HK-2 (cell line): ENCODE results near the gene SEPTIN5.

Experiments
- DNase-seq: peaks from one replicate; pipeline ENCODE4 v3.0.0-alpha.2; 2018; ENCODE audit not compliant: unreplicated experiment

SEPTIN5 gene

DNA sequence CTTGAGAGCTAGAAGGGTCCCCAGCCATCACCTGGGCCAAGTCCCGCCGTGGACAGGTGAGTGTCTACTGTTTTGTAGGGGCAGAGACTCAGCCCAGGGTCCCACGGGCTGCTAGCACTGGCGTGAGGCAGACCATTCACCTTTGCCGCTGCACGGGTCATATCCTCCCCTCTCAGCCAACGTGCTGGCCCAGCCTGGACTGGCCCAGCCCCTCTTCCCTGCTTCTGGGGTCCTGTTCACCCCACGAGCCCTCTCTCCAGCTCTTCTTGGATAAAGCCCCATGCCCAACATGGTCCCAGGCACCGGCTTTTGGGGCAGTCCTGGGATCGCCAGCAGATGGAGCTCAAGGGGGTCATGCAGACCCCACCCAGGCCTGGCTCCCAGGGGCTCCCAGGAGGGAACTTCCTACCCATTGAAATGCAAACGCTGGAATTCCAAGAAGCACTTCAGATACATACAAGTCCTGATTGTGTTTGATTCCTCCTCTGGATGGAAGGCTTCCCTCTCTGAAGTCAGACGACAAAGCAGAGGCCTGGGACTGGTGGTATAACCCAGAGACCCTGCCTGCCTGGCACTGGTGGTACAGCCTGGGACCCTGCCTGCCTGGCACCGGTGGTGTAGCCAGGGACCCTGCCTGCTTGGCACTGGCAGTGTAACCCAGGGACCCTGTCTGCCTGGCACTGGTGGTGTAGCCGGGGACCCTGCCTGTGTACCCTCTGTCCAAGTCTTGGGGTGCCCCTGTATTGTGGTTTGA is 8.9 kb upstream of the SEPTIN5 start:
- no peak for DNase-seq

DNA sequence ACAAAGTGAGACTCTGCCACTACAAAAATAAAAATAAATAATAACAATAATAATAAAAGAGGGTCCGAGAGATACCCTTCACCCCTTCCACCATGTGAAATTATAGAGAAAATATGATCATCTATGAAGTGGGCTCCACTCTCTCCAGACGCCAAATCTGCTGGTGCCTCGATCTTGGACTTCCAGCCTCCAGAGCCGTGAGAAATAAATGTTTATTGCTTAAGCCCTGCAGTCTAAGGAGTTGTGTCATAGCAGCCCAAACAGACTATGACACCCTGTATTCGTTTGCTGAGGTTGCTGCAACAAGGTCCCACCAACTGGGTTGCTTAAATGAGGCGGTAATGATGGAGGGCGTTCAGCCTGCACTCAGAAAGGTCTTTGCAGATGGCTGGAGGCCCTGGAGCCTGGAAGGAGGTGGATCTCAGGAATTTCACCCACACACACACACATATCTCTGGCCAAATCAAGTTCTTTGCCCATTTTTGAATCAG is 7.6 kb upstream of the SEPTIN5 start:
- DNase-seq: no peak

DNA sequence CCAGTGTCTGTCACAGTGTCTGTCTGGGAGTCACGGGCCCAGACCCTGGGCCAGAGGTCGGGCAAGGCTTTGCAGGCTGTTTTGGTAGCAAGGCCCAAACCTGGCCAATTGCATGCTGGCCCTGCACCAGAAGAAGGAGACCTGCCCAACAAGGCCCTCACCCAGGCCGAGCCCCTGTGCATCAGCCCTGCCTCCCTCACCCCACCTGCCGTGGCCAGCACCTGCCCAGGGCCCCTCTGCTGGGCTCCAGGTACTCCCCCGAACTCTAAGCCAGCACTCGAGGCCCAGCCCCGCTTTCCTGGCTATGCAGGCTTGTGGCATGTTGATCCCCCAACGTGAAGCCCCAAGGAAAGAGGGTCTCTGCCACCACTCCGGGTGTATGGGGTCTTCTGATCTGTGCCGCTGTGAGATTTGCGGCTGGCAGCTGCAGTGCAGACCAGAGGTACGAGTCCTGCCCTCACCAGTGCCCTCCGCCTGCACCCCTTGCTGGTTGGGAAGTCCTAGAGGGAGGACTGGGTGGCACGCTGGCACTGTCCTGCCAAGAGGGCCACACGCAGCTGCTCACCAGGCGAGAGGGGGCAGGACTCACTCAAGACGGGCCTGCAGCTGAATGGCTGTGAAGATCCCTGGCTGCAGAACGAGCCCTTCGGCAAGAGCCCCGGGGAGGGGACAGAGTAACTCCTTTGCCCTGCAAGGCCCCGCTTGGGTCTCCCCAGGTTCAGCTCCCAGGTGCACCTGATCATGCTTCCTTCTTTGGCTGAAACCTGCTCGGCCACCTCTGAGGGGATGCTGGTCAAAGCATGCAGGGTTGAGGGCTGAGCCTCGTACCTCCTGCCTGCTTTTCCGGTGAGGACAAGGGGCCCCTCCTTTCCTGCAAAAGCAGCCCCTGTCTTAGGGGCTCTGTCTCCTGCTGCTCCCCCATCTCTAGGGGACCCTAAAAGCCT is 6.7 kb upstream of the SEPTIN5 start:
- no peak for DNase-seq

DNA sequence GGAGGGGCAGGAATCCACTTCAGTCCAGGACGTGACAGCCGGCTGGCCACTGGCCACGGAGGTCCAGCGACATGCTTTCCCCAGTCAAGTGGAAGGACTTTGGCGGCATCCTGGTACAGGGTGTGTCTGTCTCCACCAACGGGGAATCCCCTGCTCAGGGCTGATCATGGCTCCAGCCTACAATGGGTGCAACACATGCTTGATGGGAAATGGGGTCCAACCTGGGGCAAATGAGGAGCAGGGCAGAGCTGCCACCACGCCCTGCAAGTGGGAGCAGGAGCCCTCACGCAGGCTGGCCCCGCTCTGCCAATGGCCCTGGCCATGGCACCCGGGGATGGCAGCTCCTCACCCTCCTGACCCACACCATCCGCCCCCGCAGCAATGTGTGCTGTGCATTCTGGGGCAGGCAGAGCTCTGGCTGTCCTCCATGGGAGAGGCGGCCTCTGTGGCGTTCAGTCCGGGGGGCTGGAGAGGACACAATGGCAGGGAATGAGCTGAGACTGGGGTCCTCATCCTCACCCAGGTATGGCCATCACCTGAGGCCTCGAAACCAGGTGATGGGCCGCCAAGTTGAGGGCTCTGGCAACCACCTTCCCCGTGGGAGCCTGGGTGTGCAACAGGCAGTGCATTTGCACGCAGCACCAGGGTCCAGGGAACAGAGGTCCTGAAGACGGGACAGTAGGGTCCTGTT is 5.8 kb upstream of the SEPTIN5 start:
- DNase-seq: no peak

DNA sequence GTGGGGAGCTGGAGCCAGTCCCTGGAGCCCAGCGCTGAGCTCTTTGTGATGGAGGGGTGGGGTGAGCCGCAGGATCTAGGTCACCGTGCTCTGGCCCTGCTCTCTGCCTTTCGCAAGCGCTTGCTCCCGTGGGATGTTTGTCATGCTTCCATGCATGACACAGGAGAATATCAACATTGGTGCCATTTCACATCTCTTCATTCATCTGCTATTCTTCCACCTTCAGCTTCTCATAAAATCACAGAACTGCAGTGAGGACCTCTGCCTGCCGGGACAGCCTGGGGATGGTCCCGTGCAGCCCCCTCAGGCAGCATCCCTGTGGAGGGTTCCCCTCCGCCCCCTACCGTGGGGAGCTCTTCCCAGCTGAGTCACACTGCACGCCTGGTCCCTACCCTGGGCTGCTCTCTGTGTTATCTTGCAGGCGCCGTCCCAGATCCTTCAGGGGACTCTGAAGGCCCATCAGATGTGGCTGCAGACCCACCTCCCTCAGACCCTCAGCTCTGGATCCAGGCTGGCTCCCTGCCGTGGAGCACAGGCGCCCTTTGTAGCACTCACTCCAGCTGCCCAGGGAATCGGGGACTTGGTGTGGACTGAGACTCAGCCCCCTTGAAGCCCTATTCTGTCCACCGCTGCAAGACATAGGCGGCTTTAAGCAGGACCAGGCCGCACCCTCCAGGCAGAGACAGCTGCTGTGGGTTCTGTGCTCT is 5.1 kb upstream of the SEPTIN5 start:
- DNase-seq: no peak

DNA sequence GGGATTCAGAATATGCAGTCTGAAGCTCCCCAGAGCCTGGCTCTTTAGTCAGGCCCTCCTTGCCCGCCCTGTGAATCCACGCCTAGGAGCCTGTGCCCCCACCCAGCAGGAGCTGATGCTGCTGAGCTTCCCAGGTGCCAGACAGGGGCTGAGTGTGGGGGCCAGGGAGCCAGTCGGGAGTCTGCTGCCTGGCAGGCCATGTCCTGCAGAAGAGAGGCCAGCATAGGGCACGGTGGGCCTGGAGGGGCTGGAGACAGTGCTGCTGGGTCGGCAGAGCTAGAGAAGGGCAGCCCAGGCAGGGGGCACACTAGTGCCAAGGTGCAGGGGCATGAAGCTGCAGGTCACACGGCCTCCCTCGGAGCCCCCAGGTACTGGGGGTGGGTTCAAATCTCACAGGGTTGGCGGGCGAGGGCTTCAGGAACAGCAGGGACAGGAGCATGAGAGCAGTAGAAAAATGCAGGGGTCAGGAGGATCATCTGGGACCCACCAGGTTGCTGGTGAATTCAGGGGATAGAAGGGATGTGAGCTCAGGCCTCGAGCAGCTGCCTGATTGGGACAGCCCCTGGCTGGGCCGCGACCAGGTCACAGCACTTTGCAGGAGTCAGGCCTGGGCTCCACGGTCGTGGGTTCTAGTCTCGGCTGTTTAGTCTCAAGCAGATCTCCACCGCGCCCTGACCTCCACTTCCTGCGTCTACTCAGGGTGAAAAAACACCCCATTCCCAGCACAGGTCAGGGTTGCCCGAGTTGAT is 4.1 kb upstream of the SEPTIN5 start:
- no peak for DNase-seq

DNA sequence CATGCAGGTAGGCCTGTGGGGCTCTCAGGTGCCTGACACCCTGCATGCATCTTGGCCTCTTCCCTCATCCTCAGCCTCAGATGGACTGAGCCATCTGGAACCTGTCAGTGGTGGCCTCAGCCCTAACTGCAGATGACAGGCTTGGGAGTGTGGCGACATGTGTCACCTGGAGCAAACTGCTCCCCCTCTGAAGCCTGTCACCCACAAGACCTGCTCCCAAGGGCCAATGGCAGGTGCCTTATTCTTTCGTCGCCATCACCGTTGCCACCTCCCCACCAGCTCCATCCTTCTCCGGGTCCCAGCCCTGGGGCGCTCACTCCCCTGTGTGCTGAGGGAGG is 3.6 kb upstream of the SEPTIN5 start:
- no peak for DNase-seq

DNA sequence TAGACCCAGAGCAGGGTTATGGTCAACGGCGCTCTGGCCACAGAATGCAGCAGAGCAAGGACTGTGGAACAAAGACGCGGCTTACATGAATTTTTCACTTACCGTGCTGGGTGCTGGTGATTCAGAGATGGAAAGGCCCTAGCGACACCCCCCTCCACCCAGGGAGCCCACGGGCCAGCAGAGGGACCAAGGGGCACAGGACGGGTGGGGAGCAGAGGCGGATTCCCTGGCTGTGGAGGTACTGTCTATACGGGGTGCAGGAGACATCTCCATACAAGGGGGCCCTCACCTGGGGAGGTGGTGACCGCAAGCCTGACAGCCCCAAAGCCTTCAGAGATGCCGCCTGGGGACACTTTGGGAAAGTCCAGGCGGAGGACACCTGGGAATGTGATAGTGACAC is 1.1 kb upstream of the SEPTIN5 start:
- DNase-seq: no peak

DNA sequence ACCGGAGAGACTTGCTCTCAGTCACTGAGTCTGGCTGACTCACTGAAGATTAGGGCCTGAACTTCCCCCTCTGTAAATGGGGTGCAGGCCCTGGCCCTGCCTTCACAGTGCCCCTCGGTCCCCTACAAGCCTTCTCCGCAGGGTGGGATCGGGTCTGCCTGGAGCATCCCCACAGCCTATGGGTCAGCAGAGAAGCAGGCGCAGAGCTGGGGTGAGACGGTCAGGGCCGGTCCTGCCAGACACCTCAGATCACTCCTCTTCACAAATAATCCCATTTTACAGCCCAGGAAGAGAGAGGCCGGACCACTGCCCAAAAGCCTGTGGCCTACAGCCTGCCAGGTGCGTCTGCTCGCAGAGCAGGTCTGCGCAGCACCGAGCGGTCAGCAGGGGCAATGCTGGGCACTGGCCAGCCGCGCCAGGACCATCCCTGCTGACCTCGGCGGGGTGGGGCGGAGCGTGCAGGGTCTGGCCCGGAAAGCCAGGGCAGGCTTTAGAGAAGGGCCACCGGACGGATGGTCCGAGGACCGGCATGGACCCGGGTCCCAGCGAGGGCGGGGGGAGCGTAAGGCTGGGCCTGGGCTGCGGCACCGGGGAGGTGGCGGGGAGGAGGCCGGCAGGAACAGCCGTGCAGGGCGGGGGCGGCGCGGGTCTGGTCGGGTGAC is 522 bp upstream of the SEPTIN5 start:
- no peak for DNase-seq

DNA sequence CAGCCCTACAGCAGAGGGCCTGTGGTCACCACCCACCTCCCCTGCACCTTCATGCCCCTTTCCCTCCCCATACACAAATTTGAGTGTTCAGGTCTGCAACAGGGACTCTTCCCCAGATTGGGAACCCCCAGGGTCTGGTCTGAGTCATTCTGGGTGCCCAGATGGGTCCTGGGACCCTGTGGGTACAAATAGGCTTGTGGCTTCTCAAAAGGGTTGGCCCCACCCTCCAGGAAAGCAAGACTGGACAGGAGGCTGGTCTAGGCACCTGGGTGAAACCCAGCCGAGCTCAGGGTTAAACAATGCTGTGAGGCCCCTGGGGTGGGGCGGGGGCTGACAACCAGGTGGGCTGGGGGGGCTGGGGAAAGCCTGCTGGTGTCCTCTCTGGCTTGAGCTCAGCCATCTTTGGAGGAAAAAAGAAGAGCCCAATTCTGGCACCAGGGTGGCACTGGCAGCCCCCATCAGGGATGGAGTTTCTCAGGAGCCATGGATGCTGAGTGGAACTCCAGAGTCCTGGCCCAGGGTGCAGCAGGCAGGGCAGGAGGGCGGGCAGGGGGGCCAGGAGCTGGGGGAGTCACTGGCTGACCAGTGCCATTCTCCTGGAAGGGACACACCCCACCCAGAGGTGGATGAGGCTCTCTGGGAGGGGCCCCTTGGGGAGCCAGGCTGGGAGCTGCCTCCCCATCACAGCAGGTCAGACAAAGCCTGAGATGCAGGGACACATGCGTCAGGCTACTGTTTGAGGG is 1.1 kb downstream of the SEPTIN5 start:
- DNase-seq: no peak

DNA sequence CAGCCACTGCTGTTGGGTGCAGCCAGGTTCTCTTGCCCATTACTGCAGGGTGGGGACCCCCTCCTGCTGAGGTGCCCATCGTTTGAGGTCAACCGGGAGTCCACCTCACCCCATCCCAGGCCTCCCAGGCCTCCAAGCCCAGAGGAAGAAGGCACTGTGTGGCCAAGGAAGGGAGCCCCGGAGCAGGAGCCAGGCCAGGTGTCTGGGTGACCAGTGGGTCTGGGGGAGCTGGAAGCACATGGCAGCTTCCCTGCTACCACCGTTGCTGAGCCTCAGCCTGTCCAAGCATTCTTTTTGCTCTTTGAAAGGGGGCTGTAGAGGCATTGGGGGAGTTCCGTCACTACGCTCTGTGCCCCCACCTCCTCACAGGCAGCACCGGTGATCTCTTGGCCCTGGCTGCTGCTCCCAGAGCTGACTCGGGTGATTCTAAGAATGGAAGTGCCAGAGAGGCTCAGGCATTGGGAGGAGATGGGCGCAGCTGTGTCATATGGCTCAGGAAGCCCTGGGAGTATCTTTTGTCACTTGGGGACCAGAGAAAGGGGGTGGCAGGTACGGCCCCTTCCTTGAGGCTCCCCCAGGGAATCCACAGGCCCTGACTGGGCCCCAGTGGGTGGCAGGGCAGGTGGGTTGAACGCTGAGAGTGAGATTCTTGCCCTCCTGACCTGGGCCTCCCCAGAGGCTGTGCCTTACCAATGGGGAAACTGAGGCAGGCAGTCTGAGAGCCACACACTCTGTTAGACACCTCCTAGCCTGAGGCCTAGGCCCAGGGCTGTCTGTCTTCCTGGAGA is 1.9 kb downstream of the SEPTIN5 start:
- DNase-seq: no peak

DNA sequence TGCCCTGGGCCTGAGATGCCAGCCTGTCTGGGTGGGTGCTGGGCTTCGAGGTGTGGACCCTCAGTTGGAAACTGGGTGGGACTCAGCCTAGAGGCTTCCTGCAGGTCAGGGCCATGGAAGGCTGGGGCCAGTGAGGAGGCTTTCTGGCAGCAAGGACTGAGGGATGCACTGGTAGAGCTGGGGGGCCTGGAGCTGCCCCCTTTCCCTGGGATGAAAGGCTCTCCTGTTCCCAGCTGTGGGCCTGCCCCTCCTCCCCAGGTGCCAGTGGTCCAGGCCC is 2.5 kb downstream of the SEPTIN5 start:
- no peak for DNase-seq

DNA sequence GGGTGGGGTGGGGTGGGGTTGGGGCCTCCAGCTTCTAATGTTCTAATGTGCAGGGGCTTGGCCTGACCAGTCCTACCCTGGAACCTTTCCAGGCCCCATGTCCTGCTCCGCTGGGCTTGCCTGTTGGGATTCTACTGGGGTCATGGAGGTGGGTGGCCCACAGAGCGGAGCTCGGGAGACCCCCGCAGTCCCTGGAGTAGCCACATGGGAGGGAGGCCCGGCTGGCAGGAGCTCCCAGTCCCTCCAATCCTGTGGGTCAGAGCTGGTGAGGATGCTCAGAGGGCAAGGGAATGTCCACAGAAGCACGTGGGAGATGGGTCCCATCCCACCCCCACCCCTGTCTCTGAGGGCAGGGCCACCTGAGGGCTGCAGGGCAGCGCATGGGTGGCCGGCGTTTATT is 2.9 kb downstream of the SEPTIN5 start:
- DNase-seq: no peak

DNA sequence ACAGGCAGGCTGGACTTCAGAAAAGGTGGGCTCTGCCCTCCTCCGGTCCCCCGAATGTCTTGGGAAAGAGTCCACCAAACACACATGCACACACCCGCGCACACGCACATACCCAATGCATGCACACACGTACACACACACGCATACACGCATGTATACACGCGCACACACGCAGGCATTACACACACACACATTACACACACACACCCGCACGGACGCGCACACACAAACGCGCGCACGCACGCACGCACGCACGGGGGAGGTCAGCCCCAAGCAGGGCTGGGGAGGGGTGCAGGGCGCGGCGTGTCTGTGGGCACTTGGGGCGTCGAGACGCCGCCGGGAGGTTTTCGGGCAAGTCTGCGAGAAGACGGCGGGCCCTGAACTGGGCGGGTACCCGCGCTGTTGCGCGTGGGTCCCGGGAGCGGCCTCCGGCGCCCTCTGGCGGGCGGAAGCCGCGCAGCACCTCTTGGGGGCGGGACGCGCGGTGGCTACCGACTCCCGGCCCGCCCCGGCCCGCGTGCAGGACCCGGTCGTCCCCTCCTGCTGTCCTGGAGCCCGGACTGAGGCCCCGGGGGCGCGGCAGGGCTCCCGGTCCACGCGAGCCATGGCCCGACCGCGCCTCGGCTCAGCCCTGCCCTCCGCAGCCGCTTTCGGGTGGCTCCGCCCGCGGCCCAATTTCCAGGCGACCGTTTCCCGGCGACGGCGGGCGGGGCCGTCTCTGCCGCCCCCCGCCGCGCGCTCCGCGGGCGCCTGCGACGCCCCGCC is 3.6 kb downstream of the SEPTIN5 start:
- DNase-seq: peak; percentile 78

DNA sequence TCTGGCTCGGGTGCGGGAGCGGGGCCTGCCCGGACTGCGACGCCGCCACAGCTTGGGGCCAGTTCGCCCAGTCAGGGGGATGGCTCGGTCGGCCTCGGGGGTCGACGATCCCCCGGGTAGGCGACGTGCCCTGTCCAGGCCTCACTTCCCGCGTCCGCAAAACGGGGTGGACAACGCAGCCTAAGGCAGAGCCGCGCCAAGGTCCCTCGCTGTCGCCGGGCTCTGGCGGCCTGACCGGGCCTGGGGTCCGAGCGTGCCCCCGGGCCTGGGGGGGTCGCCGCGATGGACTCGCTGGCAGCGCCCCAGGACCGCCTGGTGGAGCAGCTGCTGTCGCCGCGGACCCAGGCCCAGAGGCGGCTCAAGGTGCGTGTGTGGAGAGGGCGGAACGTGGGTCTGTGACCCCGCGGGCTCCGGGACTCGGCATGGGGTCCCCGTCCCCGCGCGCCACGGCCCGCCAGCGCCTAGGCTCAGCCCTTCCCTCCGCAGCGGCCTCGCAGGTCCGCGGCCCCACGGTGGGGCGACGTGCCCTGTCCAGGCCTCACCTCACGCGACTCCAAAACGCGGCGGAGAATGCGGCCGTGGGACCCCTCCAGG is 4.2 kb downstream of the SEPTIN5 start:
- DNase-seq: no peak

DNA sequence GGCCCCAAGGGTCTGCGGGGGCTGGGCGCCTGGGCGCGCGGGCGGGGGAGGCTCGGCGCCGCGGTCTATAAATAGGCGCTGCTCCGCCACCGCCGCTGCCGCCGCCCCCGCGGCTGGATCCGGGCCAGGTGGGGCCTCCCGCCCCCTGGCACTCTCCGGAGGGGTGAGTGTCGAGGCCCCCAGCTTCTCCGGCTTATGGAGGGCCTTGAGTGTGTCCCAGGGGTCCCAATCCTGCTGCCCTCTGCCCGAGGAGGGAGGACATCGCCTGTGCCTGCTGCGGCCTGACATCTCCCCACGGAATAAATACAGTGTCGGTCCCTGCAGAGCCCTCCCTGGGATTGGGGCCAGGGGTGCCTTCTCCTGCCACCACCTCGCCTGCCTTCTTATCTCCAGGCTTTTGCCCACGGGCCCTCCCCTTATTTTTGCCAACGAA is 4.8 kb downstream of the SEPTIN5 start:
- DNase-seq: no peak

DNA sequence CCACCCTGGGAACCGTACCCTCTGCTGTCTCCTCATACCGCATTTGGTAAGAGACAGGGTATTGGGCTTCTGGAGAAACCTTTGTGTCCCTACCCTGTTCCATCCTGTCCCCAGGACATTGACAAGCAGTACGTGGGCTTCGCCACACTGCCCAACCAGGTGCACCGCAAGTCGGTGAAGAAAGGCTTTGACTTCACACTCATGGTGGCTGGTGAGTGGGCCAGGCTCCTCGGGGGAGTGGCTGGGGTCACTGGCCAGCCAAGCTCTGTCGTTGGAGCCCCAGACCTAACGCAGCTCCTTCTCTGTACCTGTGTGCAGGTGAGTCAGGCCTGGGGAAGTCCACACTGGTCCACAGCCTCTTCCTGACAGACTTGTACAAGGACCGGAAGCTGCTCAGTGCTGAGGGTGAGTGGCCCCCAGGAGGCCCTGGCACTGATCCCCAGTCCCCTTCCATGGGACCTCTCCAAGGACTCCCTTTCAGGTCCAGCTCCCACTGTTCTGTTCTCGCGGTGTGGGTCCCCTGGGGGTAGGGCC is 5.3 kb downstream of the SEPTIN5 start:
- DNase-seq: no peak
